K562 treated with DMSO at 1 percent for 24 hours (cell line): ENCODE data around the gene FSTL3. TPM values are rescaled to one million over a fixed set of nuclear protein-coding genes. Genes with fewer than 3 reads are reported as not detected.

Source experiments
- total RNA-seq: library from RNA; unstranded; fragments of 300-600 nt; gene quantifications from 2 replicates; pipeline ENCODE4 v1.2.3, GENCODE V29; 2022; ENCODE audit warnings: low read depth; ENCODE audit not compliant: insufficient read depth

Gene FSTL3
- 9.8 and 12.7 TPM in 2 replicates for total RNA-seq

DNA sequence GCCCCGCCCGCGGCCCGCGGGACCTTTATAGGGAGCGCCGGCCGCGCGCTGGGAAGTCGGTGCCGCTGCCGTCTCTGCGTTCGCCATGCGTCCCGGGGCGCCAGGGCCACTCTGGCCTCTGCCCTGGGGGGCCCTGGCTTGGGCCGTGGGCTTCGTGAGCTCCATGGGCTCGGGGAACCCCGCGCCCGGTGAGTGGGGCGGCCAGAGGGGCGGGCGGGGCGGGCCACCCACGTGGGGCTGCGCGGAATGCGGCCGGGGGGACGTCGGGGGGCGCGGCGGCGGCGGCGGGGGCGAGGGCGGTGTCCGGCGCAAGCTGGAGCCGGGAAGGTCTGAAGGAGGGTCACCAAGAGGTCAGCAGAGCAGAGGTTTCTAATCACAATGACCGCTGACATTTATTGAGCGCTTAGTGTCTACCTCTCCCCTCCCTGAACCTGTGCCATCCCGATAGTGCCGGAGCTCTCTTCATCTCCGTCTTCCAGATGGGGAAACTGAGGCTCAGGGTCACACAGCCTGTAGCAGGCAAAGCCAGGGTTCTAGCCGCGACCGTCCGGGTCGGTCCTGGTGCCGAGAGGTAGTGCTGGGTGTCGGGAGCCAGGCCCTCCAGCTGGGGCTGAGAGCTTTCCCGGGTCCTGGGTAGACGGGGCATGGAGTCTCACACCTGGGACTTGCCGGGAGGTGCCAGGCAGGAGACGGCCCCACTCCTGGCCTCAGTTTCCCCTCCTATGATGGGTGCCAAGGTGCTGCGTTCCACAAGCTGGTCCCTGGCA lies at the start of gene FSTL3:
Gene FSTL3, plus strand, starts transcription at position 54 of the 767 bp plus-strand sequence. Its CDS starts 32 bp downstream, at position 86.

DNA sequence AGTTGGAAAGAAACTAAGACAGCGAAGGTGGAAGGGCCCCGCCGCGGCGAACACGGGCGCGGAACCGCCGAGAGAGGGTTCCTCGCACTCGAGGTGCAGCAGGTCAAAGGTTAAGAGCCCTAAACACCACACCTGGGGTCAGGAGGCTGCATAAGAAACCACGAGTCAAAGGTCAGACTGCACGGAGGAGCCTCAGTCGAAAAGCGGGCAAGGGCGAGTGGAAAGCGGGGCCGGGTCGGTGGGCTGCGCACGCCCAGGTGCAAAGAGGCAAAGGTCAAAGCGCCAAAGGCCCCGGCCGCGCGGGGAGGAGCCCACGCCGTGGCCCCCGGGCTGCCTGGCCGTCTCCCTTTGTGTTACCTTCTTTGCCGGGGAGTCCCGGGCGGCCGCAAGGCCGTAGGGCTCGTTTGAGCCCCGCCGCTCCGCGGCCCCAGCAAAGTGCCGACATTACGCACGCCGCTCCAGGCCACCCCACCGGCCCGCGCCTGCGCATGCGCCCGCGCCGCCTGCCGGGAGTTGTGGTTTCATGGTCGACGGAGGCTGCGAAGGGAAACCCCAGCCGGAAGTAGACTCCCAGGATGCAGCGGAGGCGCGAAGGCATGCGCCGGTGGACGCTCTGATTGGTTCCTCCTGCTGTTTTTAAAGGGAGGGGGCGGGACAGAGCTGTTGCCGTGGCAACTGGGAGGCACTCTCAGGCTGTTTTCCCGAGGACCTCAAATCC lies 43.0 kb upstream of the FSTL3 start, which contains the start of gene POLRMT:
Gene POLRMT, minus strand, starts transcription at position 470 of the 718 bp plus-strand sequence. Its CDS starts 25 bp downstream, at position 445.

DNA sequence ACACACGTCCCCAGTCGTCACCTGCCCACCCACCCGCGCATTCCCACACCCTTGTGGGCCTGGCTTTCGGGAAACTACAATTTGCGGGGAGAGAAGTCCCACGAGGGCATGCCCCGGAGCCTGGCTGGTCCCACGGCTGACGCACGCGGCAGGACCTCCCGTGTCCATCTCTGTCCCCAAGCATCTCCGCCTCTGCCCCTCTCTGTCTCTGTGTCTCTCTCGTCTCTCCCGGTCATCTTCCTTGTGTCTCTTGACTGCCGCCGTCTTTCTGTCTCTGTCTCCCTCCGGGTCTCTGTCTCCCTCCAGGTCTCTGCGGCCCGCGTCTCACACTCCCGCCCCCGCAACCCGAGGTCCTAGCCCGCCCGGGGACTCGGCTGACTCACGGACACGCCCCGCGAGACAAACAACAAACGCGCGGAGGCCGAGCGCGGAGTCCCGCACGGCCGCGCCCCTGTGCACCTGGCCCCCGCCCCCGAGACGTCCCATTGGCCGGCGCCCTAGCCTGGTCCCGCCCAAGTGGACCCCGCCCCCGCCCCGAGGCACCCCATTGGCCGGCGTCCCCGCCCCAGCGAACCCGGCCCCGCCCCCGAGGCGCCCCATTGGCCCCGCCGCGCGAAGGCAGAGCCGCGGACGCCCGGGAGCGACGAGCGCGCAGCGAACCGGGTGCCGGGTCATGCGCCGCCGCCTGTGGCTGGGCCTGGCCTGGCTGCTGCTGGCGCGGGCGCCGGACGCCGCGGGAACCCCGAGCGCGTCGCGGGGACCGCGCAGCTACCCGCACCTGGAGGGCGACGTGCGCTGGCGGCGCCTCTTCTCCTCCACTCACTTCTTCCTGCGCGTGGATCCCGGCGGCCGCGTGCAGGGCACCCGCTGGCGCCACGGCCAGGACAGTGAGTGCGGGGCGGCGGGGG lies 36.7 kb upstream of the FSTL3 start, which contains the start of gene FGF22:
Gene FGF22, plus strand, starts transcription at position 627 of the 908 bp plus-strand sequence. Its CDS starts 47 bp downstream, at position 674.

DNA sequence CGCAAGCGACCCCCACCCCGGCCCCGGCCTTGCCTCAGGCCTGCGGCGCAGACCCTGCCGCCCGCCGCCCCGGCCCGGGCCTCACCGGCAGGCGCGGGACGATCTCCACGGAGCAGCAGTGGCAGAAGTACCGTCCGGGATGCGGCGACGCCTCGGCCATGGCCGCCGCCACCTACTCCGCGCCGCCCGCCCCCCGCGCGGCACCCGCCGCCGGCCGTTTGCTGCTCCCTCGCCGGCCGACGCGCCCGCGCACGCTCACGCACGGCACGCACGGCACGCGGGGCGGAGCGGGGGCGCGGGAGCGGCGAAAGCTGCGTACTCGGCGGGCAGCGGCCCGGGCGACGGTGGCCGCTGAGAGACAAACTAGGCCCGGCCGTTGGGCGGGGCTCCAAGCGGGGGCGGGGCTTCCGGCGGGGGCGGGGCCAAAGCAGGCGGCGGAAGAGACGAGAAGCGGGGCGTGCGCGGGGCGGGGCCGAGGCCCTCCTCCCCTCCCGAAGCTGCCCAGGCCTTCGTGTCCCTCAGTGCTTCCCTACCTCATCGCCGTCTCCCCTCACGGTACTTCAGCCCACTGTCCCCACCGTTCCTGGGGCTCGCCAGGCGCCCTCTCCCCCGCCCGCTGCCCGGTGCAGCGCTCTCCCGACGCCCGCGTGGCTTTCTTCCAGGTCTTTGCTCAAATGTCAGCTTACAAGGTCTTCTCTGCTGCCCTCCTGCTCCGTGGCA lies 13.1 kb upstream of the FSTL3 start, which contains the start of gene RNF126:
Gene RNF126, minus strand, starts transcription at position 253 of the 720 bp plus-strand sequence. Its CDS starts 93 bp downstream, at position 160.

GRCh38 chr19:695352-695949 lies 19.3 kb downstream of the FSTL3 start, which contains the start of gene PRSS57:
PRSS57 (minus strand) TSS chr19:695452; CDS start chr19:695430, 22 bp downstream.

DNA sequence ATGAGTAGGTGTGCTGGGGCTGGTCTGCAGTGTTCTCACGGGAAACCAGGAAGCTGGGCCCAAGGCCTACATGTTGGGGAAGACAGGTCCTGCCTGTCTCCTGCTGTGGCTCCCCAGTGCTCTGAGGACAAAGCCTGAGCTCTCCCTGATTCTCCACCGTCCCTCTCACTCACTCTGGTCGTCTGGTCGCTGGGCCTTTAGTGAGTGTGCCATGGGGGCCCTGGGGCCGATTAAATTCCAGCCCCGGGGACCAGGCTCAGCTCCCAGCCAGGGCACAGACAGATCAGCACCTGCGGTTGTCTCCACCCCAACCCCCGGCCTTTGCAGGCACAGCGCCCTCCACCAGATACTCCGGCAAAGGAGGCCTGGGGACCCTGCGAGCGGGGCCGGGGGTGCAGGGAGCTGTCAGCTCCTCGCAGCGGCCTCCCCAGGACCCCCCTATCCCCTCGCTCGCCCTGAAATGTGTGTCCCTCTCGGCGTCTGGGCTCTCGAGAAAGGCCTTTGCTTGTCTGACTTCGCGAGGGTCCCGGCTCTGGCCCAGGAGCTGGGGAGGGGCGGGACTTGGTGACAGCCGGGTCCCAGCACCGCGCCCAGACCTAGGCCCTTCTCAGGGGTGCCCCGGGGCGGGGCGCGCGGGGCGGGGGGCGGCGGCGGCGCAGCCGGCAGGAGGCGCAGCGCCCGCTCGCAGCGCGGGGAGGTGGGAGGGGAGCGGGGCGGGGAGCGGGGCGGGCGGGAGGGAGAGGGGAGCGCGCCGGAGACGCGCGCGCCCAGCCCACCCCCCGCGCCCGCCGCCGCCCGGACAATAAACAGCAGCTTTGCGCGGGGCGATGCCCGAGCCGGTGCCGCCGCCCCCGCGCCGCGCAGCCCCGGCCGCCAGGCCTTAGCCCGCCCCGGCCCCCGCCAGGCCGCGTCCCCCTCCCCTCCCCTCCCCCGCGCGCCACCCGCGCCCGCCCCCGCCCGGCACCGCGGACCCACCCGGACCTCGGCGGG lies 32.3 kb downstream of the FSTL3 start, which contains the start of gene PALM:
Gene PALM, plus strand, starts transcription at position 782 of the 990 bp plus-strand sequence. CDS start 212 bp downstream, outside the sequence.

Other genes with a start within 250 kb of the FSTL3 start
- 1.5 and 1.9 TPM in 2 replicates for gene SHC2, start 215.4 kb upstream of the FSTL3 start, total RNA-seq
- 1.0 and 1.9 TPM in 2 replicates for gene MADCAM1, start 179.9 kb upstream of the FSTL3 start, total RNA-seq
- 110 and 128 TPM in 2 replicates for gene TPGS1, start 168.9 kb upstream of the FSTL3 start, total RNA-seq
- gene CDC34, start 144.6 kb upstream of the FSTL3 start, total RNA-seq: 171 and 181 TPM in 2 replicates
- gene GZMM, start 132.3 kb upstream of the FSTL3 start, total RNA-seq: 1.5 and 2.2 TPM in 2 replicates
- gene BSG, start 103.8 kb upstream of the FSTL3 start, total RNA-seq: 800 and 804 TPM in 2 replicates
- 4.4 and 6.4 TPM in 2 replicates for gene HCN2, start 86.5 kb upstream of the FSTL3 start, total RNA-seq
- gene POLRMT, start 42.9 kb upstream of the FSTL3 start, total RNA-seq: 103 and 118 TPM in 2 replicates
- 0.58 and 0.82 TPM in 2 replicates for gene FGF22, start 36.5 kb upstream of the FSTL3 start, total RNA-seq
- gene RNF126, start 13.2 kb upstream of the FSTL3 start, total RNA-seq: 97.3 and 111 TPM in 2 replicates
- gene PRSS57, start 19.1 kb downstream of the FSTL3 start, total RNA-seq: 18.9 and 21.6 TPM in 2 replicates
- gene PALM, start 32.5 kb downstream of the FSTL3 start, total RNA-seq: 20.1 and 24.9 TPM in 2 replicates
- gene MISP, start 74.7 kb downstream of the FSTL3 start, total RNA-seq: 0.25 TPM in 1 of 2 replicates, not detected in the other
- gene PTBP1, start 121.1 kb downstream of the FSTL3 start, total RNA-seq: 331 and 361 TPM in 2 replicates
- gene PLPPR3, start 145.6 kb downstream of the FSTL3 start, total RNA-seq: 26.9 and 33.9 TPM in 2 replicates
- 1.3 and 1.6 TPM in 2 replicates for gene AZU1, start 151.4 kb downstream of the FSTL3 start, total RNA-seq
- gene PRTN3, start 164.6 kb downstream of the FSTL3 start, total RNA-seq: 0.87 and 1.3 TPM in 2 replicates
- not detected in 2 replicates for gene ELANE, start 175.9 kb downstream of the FSTL3 start, total RNA-seq
- 64.6 and 67.7 TPM in 2 replicates for gene CFD, start 183.3 kb downstream of the FSTL3 start, total RNA-seq
- 58.2 and 66.2 TPM in 2 replicates for gene MED16, start 216.8 kb downstream of the FSTL3 start, total RNA-seq
- gene RNU6-9, start 217.1 kb downstream of the FSTL3 start, total RNA-seq: not detected in 2 replicates
- 169 and 193 TPM in 2 replicates for gene R3HDM4, start 236.8 kb downstream of the FSTL3 start, total RNA-seq
- gene KISS1R, start 240.9 kb downstream of the FSTL3 start, total RNA-seq: 4.8 and 5.2 TPM in 2 replicates
- gene ARID3A, start 249.6 kb downstream of the FSTL3 start, total RNA-seq: 72.0 and 83.1 TPM in 2 replicates